SK-N-SH treated with all-trans-retinoic acid at 6 μM for 48 hours (cell line): ENCODE measurements around the gene NOM1.

Experiments used
- ARNTL ChIP-seq: fragments of 450-650 bp; formaldehyde crosslinking; IDR thresholded peaks from 2 replicates; pipeline ENCODE4 v1.5.0; 2020; ENCODE audit warnings: low read depth, mild to moderate bottlenecking, moderate library complexity, borderline replicate concordance
- ESRRG ChIP-seq: fragments of 250-450 bp; sonication (Bioruptor Pico); IDR thresholded peaks from 2 replicates; pipeline ENCODE4 v1.6.1; 2021; ENCODE audit warnings: mild to moderate bottlenecking
- GLIS3 ChIP-seq: fragments of 250-450 bp; sonication (Bioruptor Pico); IDR thresholded peaks from 2 replicates; pipeline ENCODE4 v1.5.0; 2020; ENCODE audit warnings: mild to moderate bottlenecking, moderate library complexity
- RARB ChIP-seq: fragments of 250-450 bp; sonication (Bioruptor Pico); IDR thresholded peaks from 2 replicates; pipeline ENCODE4 v1.8.0; 2021; ENCODE audit warnings: mild to moderate bottlenecking, moderate library complexity
- TCF4 ChIP-seq: fragments of 250-450 bp; sonication (Bioruptor Pico); IDR thresholded peaks from 2 replicates; pipeline ENCODE4 v1.8.0; 2021; ENCODE audit warnings: mild to moderate bottlenecking, moderate library complexity, borderline replicate concordance
- ZC3H10 ChIP-seq: fragments of 250-450 bp; sonication (Bioruptor Pico); IDR thresholded peaks from 2 replicates; pipeline ENCODE4 v1.5.1; 2021; ENCODE audit warnings: mild to moderate bottlenecking, moderate library complexity
- ZFP30 ChIP-seq: fragments of 450-650 bp; formaldehyde crosslinking; IDR thresholded peaks from 2 replicates; pipeline ENCODE4 v1.5.0; 2022; ENCODE audit warnings: mild to moderate bottlenecking, moderate library complexity
- TF ChIP-seq, protein P1 (sequence below): fragments of 250-450 bp; sonication (Bioruptor Pico); IDR thresholded peaks from 2 replicates; pipeline ENCODE4 v1.5.1; 2020; ENCODE audit warnings: low read depth, mild to moderate bottlenecking, moderate library complexity

GRCh38 chr7:156975620-156976019, 26.1 kb downstream of the NOM1 start:
- TF ChIP-seq ESRRG (CRISPR knock-in tag): no peak
- TF ChIP-seq ZFP30 (CRISPR knock-in tag): no peak
- TF ChIP-seq RARB (CRISPR knock-in tag): no peak
- TF ChIP-seq GLIS3 (CRISPR knock-in tag): no peak
- TF ChIP-seq ZC3H10: no peak
- no peak for TF ChIP-seq TCF4 (CRISPR knock-in tag)
- TF ChIP-seq ARNTL (CRISPR knock-in tag): no peak
- TF ChIP-seq, protein P1, sequence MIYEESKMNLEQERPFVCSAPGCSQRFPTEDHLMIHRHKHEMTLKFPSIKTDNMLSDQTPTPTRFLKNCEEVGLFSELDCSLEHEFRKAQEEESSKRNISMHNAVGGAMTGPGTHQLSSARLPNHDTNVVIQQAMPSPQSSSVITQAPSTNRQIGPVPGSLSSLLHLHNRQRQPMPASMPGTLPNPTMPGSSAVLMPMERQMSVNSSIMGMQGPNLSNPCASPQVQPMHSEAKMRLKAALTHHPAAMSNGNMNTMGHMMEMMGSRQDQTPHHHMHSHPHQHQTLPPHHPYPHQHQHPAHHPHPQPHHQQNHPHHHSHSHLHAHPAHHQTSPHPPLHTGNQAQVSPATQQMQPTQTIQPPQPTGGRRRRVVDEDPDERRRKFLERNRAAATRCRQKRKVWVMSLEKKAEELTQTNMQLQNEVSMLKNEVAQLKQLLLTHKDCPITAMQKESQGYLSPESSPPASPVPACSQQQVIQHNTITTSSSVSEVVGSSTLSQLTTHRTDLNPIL (CRISPR knock-in tag): no peak
